GM18505 (cell line): ENCODE data around the gene DOLPP1.
"Not testable (repeated sequence)": the region's sequence is repeated elsewhere in the genome, so short reads cannot be mapped to it uniquely, and the experiment has no call there.

Source experiments
- ATAC-seq: cut with Tn5 transposase; IDR thresholded peaks from one replicate; pipeline ENCODE4 v1.9.1; 2021; ENCODE audit not compliant: unreplicated experiment
- POLR2A ChIP-seq: IDR thresholded peaks from 4 replicates; pipeline ENCODE4 v1.6.1; 2011; ENCODE audit warnings: borderline replicate concordance; ENCODE audit not compliant: insufficient read depth, insufficient read length; ENCODE audit errors: extremely low read depth

The DOLPP1 gene, protein sequence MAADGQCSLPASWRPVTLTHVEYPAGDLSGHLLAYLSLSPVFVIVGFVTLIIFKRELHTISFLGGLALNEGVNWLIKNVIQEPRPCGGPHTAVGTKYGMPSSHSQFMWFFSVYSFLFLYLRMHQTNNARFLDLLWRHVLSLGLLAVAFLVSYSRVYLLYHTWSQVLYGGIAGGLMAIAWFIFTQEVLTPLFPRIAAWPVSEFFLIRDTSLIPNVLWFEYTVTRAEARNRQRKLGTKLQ

DNA sequence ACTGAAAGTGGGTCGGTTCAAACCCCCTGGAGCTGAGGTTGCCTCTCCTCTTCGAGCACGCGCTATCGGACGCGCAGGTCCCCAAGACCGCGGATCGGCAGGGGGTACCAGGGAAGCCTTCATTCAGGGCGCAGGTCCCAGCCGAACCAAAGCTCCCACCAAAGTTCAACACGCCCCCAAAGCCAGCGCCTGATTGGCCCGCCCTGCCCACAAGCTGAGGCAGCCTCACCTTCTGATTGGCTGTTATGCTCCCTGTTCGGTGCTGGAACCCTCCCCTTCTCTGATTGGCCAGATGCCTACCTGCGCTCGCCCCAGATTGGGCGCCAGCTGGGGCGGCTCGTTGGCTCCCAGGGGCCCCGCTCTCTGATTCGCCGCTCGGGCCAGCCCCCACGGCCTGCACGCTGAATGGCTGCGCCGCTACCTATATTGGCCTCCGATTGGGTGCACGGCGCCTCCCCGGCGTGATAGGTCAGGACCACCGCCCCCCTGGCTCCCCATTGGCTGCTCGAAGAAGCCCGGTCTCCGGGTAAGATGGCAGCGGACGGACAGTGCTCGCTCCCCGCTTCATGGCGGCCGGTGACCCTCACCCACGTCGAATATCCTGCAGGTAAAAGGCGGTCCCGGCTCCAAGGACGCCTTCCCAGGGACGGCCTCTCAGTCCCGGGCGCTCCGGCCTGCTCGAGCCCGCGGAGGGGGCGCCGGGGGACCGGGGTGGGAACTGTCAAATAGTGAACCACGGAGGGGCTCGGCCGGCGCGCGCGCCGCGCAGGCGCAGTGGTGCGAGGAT is at the start of gene DOLPP1:
TSS of gene DOLPP1 (plus strand) at position 511 of the 787 bp plus-strand sequence. CDS start at position 532, 21 bp downstream.
- peak; percentile 85 for TF ChIP-seq POLR2A
- ATAC-seq = peak; percentile 90

DNA sequence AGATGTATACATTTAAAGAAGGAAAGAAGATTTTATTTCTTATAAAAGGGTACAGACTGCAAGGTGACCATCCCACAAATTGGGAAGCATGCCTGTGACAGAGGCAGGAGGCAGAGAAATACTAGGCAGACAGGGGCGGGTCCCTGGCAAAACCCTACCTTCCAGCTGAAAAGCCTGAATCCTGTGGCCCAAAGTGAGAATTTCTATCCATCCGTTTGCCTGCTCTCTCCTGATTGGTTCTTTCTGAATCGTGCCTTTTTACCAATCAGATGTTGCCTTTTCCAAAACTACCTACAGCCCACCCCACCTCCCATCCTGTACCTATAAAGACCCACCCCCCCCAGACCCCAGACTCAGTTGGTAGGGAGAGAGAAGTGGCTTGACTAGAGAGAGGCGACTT is 49.4 kb upstream of the DOLPP1 start:
- no peak for TF ChIP-seq POLR2A
- ATAC-seq = no peak

DNA sequence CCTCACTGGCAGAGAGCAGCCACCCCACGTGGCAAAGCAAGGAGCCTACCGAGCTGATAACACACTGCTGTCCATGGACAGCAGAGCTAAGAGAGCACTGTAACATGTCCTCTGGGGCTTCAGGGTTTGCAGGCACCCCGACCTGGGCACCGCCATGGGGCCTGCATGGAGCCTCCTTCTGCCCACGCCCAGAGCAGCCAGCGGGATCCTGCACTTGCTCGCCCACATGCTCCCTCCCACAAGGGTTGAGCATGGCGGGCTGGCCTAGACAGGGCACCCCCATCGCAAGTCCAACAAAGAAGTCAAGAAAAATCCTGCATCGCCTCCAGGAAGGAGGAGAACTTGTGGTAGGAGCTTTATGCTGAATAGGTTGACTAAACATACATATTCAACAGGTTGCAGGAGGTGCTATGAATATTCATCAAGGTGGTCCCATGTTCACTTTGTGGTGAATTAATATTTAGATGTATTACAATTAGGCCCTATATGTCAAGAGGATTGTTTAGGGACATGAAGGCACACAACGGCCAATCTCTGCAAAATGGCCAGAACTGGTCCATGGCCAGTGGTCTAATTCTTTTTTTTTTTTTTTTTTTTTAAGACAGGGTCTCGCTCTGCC is 48.3 kb upstream of the DOLPP1 start:
- no peak for TF ChIP-seq POLR2A
- no peak for ATAC-seq

DNA sequence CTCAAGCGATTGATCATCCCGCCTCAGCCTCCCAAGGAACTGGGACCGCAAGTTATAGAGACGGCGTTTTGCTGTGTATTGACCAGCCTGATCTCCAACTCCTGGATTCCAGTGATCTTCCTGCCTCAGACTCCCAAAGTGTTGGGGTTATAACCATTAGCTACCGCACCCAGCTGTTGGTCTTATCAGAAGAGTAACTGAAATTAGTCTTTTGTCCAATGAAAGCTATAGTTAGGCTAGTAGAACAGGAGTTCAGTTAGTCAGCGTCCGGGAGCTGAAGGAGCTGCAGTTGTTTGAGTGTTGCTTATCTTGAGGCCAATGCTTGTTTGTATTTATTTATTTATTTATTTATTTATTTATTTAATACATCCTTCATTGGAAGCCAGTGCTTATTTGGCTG is 47.7 kb upstream of the DOLPP1 start:
- ATAC-seq = no peak
- no peak for TF ChIP-seq POLR2A

DNA sequence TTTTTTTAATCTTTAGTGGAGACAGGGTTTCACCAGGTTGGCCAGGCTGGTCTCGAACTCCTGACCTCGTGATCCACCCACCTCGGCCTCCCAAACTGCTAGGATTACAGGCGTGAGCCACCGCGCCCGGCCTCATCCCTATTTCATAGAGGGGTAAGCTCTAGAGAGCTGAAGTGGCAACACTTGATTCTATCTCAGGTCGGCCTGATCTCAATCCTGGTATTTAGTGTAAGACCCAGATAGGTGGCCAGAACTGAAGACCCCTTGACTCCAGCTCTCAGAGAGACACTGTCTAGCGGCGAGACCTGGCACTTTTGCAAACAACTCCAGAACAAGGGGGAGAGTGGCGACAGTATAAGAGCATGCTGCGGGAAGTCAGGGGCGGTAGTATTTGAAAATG is 45.1 kb upstream of the DOLPP1 start:
- not testable (repeated sequence) for ATAC-seq

DNA sequence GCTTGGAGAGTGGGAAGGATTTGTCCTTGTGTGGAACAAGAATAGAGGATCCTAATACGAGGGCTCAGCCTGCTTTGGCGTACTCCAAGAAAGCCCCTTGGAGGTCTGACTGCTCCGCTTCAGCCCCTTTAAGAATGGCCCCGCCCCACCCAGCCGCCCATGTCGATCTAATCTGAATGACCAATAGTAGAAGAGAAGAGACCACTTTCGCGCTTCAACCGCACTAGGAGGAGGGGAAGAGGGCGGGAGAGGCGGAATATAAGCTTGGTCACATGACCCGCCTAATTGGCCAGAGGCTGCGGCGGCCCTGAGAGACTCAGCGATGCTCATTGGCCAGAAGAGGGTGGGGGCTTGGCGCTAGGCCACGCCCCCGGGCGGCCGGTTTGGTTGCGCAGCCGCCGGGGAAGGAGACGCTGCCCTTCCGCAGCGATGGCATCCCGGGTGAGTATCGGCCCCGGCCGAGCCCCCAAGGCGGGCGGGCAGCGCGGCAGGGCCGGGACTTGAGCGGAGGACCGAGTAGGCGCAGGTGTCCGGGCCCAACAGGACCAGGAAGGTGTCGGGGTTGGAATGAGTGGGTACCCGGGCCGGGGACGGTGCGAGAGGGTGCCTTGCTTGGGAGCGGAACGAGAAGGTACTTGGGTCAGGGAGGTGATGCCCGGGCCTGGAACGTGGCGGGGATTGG is 44.5 kb upstream of the DOLPP1 start, which contains the start of gene MIGA2:
TSS of gene MIGA2 (plus strand) at position 386 of the 682 bp plus-strand sequence. CDS start 3,969 bp downstream, outside the sequence.
- peak; percentile 93 for ATAC-seq
- TF ChIP-seq POLR2A = peak; percentile 87

DNA sequence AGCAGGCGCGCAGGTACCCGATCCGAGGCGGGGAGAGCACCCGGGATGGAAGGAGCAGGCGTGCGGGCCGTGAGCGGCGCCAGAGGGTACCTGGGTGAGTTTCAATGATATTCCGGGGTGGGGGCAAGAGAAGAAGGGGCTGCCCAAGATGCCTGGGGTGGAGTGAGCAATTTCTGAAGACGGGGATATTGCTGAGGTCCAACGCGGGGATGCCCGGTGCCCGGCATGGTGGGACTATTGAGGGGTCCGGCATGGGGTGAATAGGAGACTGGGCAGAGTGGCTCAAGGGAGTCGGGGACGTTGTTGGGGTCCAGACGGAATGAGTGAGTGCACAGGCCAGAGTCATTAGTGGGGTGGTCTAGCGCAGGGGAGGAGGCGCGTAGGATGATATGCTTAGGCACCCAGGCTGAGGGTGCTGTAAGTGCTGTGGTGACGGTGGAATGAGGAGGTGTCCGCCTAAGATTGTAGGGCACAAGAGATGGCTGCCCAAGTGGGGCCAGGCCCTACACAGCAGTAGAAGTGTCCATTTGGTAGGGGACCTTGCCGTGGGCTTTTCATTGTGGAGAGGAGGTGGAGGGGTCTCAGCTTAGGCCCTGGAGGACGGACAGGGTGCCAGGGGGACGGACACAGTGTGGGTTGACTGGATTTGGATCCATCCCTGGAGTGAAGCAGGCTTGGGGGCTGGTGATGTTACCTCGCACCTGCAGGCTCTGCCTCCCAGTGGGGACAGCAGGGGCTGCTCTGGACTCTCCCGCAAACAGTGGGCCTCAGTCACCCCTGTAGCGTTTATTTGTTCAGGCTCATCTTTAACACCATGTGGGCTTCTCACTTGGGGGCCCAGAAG is 43.8 kb upstream of the DOLPP1 start:
- no peak for ATAC-seq
- TF ChIP-seq POLR2A = no peak

DNA sequence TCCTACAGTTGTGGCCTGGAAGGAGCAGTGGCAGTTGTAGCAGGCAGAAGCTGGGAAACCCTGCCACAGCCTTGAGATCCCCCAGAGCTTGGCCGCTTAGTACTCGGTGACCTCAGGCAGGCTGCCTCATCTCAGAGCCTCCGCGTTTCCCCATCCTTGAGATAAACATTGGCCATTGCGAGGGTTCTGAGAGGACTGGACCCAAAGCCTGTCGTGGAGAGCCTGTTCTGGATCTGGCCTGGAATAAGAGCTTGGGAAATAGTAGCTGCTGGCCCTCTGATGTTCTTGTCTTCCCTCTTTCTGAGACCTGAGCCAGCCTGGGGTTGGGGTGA is 43.2 kb upstream of the DOLPP1 start:
- TF ChIP-seq POLR2A = no peak
- no peak for ATAC-seq

DNA sequence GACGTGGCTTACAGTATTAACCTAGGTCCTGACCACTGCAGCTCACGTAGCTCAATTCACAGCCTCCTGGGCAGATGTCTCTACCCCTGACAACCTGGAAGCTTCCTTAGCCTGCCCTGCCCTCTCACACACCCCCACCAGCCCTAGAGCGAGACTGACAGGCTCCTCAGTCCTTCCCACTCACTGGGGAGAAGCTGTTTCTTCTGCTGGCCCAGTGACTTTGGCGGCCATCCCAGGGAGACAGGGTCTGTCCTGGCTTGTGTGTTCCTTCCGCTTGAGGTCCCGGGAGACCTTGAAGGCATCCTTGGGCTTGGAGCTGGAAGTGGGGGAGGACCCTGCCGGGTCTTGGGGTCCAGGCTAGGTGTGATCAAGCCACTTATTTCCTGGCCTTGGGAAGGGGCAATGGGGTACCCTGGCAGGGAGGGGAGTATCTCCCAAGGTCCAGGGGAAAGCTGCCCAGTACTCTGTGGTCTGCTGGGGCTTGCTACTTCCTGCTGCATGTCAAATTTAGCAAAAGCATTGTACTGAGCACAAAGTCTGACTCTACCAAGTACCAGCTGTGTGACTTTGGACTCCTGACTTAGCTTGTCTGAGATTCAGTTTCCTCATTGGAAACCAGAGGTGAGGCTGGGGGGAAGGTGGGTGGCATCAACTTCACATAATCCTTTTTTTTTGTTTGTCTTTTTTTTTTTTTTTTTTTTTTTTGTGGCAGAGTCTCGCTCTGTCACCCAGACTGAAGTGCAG is 42.6 kb upstream of the DOLPP1 start:
- no peak for ATAC-seq
- TF ChIP-seq POLR2A = no peak

DNA sequence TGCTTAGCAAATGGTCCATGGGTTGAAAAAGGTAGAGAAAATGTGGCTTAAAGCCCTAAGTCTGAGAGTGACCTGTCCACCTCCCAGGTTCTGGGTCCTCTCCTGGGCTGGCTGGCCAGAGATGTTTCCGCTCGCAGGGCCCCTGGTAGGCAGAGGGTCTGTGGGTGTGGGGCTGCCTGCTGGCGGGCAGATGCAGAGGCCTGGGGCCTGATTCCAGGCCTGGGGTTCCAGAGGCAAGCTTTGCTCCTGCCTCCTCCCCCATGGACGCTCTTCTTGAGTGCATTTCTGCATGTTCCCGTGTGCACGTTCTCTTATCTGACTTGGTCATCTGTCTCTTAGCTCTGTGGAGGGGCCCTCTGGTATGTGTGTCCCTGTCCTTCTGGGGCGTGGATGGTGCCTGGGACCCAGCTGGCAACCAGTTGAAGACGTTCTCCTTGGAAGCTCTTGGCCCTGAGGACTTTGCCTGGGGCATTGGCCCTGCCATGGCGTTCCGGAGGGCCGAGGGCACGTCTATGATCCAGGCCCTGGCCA is 40.7 kb upstream of the DOLPP1 start:
- TF ChIP-seq POLR2A = no peak
- ATAC-seq = no peak

DNA sequence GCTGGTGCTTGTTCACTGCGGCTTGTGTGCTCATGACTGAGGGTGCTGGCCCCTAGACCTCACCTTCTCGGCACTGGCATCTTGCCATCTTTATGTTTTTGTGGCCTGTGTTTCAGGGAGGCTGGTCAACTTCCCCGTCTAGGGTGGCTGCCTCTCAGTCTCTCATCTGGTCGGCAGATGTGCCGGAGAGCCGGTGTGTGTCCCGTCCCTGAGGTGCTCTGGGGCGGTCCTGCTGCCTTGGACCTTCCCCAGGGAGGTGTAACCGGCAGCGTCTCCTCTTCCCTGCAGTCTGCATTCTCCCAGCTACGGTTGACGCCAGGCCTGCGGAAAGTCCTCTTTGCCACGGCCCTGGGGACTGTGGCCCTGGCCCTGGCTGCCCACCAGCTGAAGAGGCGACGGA is 38.9 kb upstream of the DOLPP1 start:
- ATAC-seq = no peak
- TF ChIP-seq POLR2A = no peak

DNA sequence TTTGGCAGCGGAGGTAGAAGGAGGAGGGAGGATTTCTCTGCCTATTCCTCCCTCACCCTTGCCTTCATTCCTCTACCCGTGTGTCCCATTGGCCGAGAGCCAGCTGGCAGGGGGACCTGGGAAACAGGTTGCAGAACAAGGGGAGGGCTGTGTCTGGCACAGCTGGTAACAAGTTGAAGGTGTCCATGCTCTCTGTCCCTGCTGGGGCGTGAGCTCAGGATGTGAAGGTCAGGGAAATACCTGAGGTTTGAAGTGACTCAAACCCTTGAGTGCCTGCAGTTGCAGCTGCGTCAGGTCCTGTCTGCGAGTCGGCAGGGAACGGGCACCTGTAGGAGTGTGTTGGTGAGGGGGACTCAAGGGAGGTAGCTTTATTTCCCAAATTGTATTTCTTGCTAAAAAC is 28.3 kb upstream of the DOLPP1 start:
- no peak for ATAC-seq
- no peak for TF ChIP-seq POLR2A

DNA sequence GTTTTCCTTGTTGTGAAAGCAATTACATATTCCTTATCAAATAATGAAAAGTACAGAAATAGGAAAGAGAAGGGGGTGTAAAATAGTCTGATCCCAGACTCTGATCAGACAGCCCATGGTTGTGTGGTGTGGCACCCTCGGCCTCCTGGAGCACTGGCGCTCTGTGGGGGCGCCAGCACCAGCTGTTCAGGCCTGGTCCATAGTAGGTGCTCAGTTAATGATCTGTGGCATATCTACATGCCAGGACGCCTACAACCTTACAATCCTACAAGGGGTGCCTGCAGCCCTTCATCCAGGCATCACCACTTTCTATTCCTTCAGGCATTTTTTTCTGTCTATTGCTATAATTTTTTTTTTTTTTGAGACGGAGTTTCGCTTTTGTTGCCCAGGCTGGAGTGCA is 27.9 kb upstream of the DOLPP1 start:
- no peak for ATAC-seq
- no peak for TF ChIP-seq POLR2A
